HL-60/S4 treated with retinoic acid at 250 ng/mL for 4 days and 3 days (cell line): ENCODE data around the gene RPF1.
"Not testable (repeated sequence)": the region's sequence is repeated elsewhere in the genome, so short reads cannot be mapped to it uniquely, and the experiment has no call there.

Source experiments
- in situ Hi-C: fragments of 300-500 bp; cut with MboI; formaldehyde crosslinking; loops from 2 replicates; pipeline ENCODE4 v1.7.0; 2022; ENCODE audit warnings: low sequenced_read_pairs

Gene RPF1

GRCh38 chr1:84489766-84490165 lies 10.7 kb downstream of the RPF1 start:
- in situ Hi-C loops, result no loop called here

- in situ Hi-C loops, result no loop called here
Measured at GRCh38 chr1:84492726-84493125, 13.7 kb downstream of the RPF1 start.

DNA sequence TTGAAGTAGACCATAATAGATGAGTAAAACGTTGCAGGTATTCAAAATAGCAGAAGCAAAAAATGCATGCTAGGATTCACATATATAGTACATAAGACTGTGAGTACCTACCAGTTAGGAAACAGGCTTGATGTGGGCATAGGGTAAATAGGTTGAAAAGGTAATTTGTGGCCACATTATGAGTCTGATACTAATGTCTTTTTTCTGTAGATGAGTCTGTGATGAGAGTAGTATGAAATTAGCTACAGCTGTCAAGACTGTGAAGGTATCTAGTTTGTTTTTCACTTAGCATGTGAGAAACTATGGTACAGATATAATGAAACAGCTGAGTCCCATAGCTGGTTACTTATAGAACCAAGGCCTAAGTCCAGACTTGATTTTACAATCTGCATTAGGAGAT lies 14.7 kb downstream of the RPF1 start:
- in situ Hi-C loops, result no loop called here

- in situ Hi-C loops, result no loop called here
Measured at GRCh38 chr1:84496498-84496897, 17.4 kb downstream of the RPF1 start.

DNA sequence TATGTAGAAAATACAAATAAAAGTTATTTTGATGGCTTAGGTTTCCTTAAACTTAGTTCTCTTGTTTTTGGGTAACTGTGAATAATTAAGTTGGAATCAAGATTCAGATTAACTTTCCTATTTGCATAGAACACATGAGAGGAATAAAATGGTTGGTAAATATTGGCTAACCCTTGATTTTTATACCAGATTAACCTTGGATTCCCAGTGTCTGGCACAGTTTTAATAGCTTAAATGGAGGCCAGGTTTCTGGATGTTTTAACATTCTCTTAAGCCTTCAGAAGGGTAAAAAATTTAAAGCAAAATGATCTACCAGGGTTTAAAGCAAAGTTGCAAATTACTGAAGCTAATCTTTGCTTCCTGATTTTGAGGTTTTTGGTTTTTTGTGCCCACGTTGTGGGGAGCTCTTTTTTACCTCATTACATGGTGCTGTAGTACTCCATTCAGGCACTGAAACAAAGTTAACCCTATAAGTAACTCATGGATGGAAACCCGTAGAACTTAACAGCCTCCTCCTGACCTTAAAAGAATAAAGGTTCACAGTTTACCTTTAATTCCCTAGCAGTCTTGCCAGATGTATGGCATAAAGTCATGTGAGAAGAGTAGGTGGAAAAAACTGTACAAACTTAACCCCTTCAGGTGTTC lies 18.7 kb downstream of the RPF1 start:
- in situ Hi-C loops, result no loop called here

- in situ Hi-C loops, result no loop called here
Measured at GRCh38 chr1:84502927-84503326, 23.9 kb downstream of the RPF1 start.

DNA sequence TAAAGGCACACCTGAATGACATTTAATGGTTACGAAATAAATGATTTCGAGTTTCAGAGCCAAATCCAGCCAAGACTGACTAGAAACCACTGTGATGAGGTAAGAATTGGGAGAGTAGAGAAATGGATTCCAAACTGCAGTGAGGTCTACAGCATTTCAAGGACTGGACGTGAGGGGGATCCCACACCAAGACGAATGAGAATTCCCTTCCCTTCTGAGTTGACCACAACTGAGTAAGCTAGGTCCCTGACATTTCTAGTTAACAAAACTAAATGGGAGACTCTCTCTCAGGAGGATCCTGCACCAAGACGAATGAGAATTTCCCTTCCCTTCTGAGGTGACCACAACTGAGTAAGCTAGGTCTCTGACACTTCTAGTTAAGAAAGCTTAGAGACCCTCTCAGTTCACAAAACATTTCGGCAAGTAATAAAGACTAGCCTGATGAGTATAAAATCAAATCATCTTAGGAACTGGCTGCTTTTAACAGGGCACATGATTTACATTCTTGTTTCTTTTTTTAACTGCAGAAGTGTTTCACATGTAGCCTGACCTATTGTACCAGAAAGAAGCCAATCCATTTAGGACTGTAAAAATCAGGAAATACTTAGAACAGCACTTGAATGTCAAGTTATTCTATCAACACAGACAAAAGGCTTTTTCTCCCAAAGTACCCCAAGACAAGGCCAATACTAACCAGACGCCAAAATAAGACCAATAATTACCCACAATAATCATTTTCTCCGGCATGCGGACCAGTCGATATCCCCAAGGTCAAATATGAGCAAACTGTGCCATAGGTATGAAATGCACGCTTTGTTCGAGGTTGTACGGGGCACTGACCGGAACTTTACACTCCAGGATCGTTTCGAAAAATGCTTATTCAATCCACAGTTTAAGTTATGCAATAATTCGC lies 25.8 kb downstream of the RPF1 start:
- in situ Hi-C loops, result no loop called here

- in situ Hi-C loops, result no loop called here
Measured at GRCh38 chr1:84505493-84506001, 26.5 kb downstream of the RPF1 start.

GRCh38 chr1:84506002-84506728 lies 27.1 kb downstream of the RPF1 start, which contains the start of the genes GNG5 and SPATA1:
TSS of gene GNG5 (minus strand) at chr1:84506581. CDS start at chr1:84506091, 490 bp downstream.
TSS of gene SPATA1 (plus strand) at chr1:84506386. CDS start at chr1:84516360, 9,974 bp downstream.
- in situ Hi-C loops, result no loop called here

GRCh38 chr1:84506729-84507453 lies 27.8 kb downstream of the RPF1 start:
- in situ Hi-C loops, result no loop called here

DNA sequence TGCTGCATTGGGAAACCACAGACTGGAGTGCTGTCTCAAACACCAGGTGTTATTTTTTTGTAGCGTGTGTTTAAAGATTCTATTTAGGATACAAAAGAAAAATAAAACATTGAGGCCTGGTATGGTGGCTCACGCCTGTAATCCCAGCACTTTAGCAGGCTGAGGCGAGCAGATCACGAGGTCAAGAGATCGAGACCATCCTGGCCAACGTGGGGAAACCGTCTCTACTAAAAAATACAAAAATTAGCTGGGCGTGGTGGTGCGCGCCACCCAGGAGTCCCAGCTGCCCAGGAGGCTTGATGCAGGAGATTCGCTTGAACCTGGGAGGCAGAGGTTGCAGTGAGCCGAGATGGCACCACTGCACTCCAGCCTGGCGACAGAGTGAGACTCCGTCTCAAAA lies 28.8 kb downstream of the RPF1 start:
- in situ Hi-C loops, result not testable (repeated sequence)

DNA sequence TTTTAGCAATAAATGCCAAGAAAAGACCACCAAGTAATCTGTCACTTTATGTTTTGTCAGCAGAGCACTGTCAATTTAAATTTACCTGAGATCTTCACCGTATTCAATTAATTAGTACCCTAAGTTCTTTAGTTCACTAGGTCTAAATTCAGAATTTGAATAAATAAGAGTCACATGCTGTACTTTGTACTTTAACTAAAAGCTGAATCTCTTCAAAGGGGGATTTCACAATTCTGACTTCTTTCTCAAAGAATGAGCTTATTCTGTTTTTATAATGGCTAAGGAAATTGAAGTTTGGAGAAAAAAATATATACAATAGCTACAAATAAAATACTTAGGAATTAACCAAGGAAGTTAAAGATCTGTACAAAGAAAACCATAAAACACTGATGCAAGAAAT lies 29.4 kb downstream of the RPF1 start:
- in situ Hi-C loops, result no loop called here

DNA sequence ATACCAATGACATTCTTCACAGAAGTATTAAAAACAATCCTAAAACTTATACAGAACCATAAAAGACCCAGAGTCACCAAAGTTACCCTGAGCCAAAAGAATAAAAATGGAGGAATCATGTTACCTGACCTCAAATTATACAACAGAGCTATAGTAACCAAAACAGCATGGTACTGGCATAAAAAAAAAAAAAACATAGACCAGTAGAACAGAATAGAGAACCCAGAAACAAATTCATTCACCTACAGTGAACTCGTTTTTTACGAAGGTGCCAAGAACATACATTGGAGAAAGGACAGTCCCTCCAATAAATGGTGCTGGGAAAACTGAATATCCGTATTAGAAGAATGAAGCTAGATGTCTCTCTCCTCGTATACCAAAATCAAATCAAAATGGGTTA lies 30.0 kb downstream of the RPF1 start:
- in situ Hi-C loops, result no loop called here

DNA sequence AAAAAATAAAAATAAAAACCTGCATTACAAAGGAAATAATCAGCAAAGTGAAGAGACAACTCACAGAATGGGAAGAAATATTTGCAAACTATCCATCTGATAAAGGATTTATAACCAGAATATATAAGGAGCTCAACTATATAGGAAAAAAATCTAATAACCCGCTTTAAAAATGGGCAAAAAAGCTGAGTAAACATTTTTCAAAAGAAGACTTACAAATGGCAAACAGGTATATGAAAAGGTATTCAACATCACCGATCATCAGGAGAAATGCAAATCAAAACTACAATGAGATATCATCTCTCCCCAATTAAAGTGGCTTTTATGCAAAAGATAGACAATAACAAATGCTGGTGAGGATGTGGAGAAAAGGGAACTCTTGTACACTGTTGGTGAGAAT lies 31.1 kb downstream of the RPF1 start:
- in situ Hi-C loops, result no loop called here

DNA sequence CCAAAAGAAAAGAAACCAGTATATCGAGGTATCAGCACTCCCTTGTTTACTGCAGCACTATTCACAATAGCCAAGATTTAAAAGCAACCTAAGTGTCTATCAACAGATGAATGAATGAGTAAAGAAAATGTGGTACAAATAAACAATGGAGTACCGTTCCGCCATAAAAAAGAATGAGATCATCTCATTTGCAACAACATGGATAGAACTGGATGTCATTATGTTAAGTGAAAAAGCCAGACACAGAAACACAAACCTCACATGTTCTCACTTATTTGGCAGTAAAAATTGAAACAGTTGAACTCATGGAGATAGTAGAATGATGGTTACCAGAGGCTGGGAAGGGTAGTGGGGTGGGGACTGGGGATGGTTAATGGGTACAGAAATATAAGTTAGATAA lies 31.6 kb downstream of the RPF1 start:
- in situ Hi-C loops, result no loop called here

GRCh38 chr1:84524590-84524989 lies 45.5 kb downstream of the RPF1 start:
- in situ Hi-C loops, result no loop called here

- in situ Hi-C loops, result no loop called here
Measured at GRCh38 chr1:84525779-84526178, 46.7 kb downstream of the RPF1 start.

GRCh38 chr1:84538599-84538998 lies 59.5 kb downstream of the RPF1 start:
- in situ Hi-C loops, result no loop called here

DNA sequence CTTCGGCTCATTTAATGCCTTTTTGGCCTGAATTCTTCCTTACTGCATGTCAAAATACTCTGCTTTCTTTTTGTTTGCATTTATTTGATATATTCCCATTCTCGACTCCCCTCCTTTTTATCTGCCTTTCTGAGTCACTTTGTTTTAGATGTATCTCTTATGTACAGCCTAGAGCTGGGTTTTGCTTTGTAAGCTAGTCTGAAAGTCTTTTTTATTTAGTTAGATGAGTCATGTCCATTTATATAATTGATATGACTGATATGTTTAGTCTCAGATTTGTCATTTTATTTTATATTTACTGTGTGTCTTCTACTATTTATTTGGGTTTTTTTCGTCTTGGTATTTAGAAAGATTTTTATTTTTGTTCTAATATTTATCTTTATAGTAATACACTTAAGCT lies 60.9 kb downstream of the RPF1 start:
- in situ Hi-C loops, result no loop called here

DNA sequence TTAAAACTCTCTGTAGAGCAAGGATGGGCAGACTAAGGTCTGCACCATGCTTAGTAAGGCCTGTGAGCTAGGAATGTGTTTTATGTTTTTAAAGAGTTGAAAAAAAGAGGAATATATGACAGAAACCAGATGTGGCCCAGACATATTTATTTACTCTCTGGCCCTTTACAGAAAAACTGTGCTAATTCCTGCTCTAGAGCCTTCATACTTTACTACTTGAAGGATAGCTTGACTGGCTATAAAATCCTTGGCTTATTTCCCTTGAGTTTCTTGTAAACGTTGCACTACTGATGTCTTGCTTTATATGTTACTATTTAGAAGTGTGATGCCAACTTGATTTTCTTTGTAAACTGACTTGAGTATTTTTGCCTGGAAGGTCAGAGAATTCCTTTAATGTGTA lies 61.7 kb downstream of the RPF1 start:
- in situ Hi-C loops, result no loop called here

GRCh38 chr1:84541679-84542078 lies 62.6 kb downstream of the RPF1 start:
- in situ Hi-C loops, result no loop called here
